Measurements from ENCODE around the gene PLA2G6. TPM values are rescaled to one million over a fixed set of nuclear protein-coding genes. Genes with fewer than 3 reads are reported as not detected.

The PLA2G6 gene
- total and polyA plus RNA-seq, 9 of the 15 experiments (the other 6 are each of a cell fraction or from before 2014, with no cell fraction given), result 0.11 to 12.2 (median 9.7) TPM

- no TSS peak for BruUV-seq (replicated peaks)
- Histone ChIP-seq H2AFZ (ENCODE audit: low read depth, low read length) (no peak overlapping the region), H4K20me1 (replicated peaks; ENCODE audit: control insufficient read depth, insufficient read depth, low read length) (peaks cover 18% of the 10 kb centered on the region; the same call in 1 of the 2 replicates), H3K4me2 (ENCODE audit: insufficient read depth, low read length) (peak overlapping the region; percentile 82), H3K9me3 (replicated peaks; ENCODE audit: control insufficient read depth, insufficient read depth, low read depth, low read length) (no peaks in the 10 kb centered on the region), H3K27ac (ENCODE audit: extremely low read depth, low read depth, low read length) (no peak overlapping the region; the same call in 2 of the 3 replicates), H3K36me3 (ENCODE audit: control insufficient read depth, insufficient read depth, low read length) (no peaks in the 10 kb centered on the region; the same call in 2 of the 3 replicates), H3K79me2 (ENCODE audit: control insufficient read depth, insufficient read depth, low read length) (peaks cover 42% of the 10 kb centered on the region), H3K4me3 (peak overlapping the region; percentile 82), H3K27me3 (ENCODE audit: control insufficient read depth in 2 of 2, insufficient read depth in 2 of 2, low read length in 2 of 2) (no peaks in the 10 kb centered on the region), H3K9ac (ENCODE audit: insufficient read depth in 1 of 2, low read depth in 2 of 2, low read length in 2 of 2) (peak overlapping the region; percentile 87 to 94), H3K9me1 (ENCODE audit: control insufficient read depth, insufficient read depth, low read length) (no peaks in the 10 kb centered on the region), H3K4me1 (replicated peaks in 1 of 2; ENCODE audit: control insufficient read depth in 2 of 2, insufficient read depth in 2 of 2, low read length in 2 of 2) (peaks cover 4 to 22% of the 10 kb centered on the region in 2 experiments; a peak in 3 of 5 replicates)
- in situ Hi-C loops (cut with MboI) (no loop called here), intact Hi-C loops (cut with micrococcal nuclease) (loop anchor here (10.0 kb wide), 1 partner anchor 88 kb away; the partner anchor contains the start of gene BAIAP2L2)
- ATAC-seq, result peak; percentile 25
- WGBS (ENCODE audit: insufficient coverage, low coverage, missing lambda C conversion rate), result 5% methylated on average over 11 of the region's 19 CpGs
- peak in 3 of 4 experiments; percentile 22 to 49 (median 30) for DNase-seq (ENCODE audit: extremely low read depth in 1 of 4, low spot score in 3 of 4)
- ChIA-PET POLR2A (interaction anchor here (0.6 to 4.9 kb wide), 10 partner anchors 9 to 247 kb away, joined by 3 to 44 read pairs (median 4); partner anchors contain the start of gene PLA2G6), CTCF (ENCODE audit: low intra/inter-chr PET ratio) (no interaction called here)
- no peak for FAIRE-seq
- TF ChIP-seq ZNF407 (IDR thresholded peaks at IDR 0.05; ENCODE audit: low read depth) (no peak), BRF1 (IDR thresholded peaks at IDR 0.05; ENCODE audit: borderline replicate concordance, extremely low read depth, insufficient read length) (no peak), MYBL2 (IDR thresholded peaks at IDR 0.05; ENCODE audit: low read depth) (no peak), MYBL2 (CRISPR knock-in tag; IDR thresholded peaks at IDR 0.05; ENCODE audit: borderline replicate concordance) (no peak), KAT7 (CRISPR knock-in tag; IDR thresholded peaks at IDR 0.05; ENCODE audit: borderline replicate concordance) (no peak), MEIS2 (IDR thresholded peaks at IDR 0.05; ENCODE audit: partially characterized antibody) (no peak), NRF1 (conservative IDR thresholded peaks at IDR 0.05 in 1 of 2, IDR thresholded peaks at IDR 0.05 in 1 of 2) (no peak), HMG20B (CRISPR knock-in tag; IDR thresholded peaks at IDR 0.05) (no peak), ASH1L (IDR thresholded peaks at IDR 0.05; ENCODE audit: borderline replicate concordance, low read depth, partially characterized antibody) (no peak), SMARCA4 (IDR thresholded peaks at IDR 0.05) (no peak), CCAR2 (IDR thresholded peaks at IDR 0.05; ENCODE audit: low read depth, low read length) (no peak), TAF1 (IDR thresholded peaks at IDR 0.05; ENCODE audit: control insufficient read depth, extremely low read depth, insufficient read depth, low read length, severe bottlenecking) (no peak), CBFA2T2 (conservative IDR thresholded peaks at IDR 0.05) (no peak), CC2D1A (IDR thresholded peaks at IDR 0.05) (no peak), ZBTB7A (IDR thresholded peaks at IDR 0.05; ENCODE audit: borderline replicate concordance, control insufficient read depth, low read depth, low read length) (peak; percentile 39; the same call in 1 of the 2 replicates)
Observed at GRCh38 chr22:38203090-38203810, 21.6 kb upstream of the PLA2G6 start.

All from K562 (cell line).